Neural cell (in vitro differentiated cells): ENCODE data around the gene FAM168A.

Experiments
- CTCF ChIP-seq: fragments of 450-650 bp; IDR thresholded peaks from 2 replicates; pipeline ENCODE4 v1.5.1; 2014; ENCODE audit warnings: antibody characterized with exemption, mild to moderate bottlenecking, moderate library complexity; ENCODE audit not compliant: poor library complexity, severe bottlenecking
- EZH2 ChIP-seq: fragments of 200-600, 300-800 bp; shearing (Covaris generic), sonication (generic); IDR thresholded peaks from 2 replicates; pipeline ENCODE4 v1.6.1; 2014; ENCODE audit warnings: antibody characterized with exemption, low read length, borderline replicate concordance, mild to moderate bottlenecking; ENCODE audit not compliant: insufficient read depth, poor library complexity, severe bottlenecking
- SMC3 ChIP-seq: fragments of 450-650 bp; conservative IDR thresholded peaks from 2 replicates; pipeline ENCODE4 v1.6.1; 2014; ENCODE audit warnings: antibody characterized with exemption, mild to moderate bottlenecking, moderate library complexity; ENCODE audit not compliant: poor library complexity
- TAF1 ChIP-seq: IDR thresholded peaks from 2 replicates; pipeline ENCODE4 v1.6.1; 2012; ENCODE audit warnings: low read depth

GRCh38 chr11:73409431-73409830, 188.5 kb downstream of the FAM168A start:
- TF ChIP-seq CTCF: no peak
- no peak for TF ChIP-seq SMC3
- TF ChIP-seq EZH2: no peak
- no peak for TF ChIP-seq TAF1
